ENCODE data around the gene MTARC2. TPM values are rescaled to one million over a fixed set of nuclear protein-coding genes. Genes with fewer than 3 reads are reported as not detected.

MTARC2 gene
- total RNA-seq, result 9.6 TPM

DNA sequence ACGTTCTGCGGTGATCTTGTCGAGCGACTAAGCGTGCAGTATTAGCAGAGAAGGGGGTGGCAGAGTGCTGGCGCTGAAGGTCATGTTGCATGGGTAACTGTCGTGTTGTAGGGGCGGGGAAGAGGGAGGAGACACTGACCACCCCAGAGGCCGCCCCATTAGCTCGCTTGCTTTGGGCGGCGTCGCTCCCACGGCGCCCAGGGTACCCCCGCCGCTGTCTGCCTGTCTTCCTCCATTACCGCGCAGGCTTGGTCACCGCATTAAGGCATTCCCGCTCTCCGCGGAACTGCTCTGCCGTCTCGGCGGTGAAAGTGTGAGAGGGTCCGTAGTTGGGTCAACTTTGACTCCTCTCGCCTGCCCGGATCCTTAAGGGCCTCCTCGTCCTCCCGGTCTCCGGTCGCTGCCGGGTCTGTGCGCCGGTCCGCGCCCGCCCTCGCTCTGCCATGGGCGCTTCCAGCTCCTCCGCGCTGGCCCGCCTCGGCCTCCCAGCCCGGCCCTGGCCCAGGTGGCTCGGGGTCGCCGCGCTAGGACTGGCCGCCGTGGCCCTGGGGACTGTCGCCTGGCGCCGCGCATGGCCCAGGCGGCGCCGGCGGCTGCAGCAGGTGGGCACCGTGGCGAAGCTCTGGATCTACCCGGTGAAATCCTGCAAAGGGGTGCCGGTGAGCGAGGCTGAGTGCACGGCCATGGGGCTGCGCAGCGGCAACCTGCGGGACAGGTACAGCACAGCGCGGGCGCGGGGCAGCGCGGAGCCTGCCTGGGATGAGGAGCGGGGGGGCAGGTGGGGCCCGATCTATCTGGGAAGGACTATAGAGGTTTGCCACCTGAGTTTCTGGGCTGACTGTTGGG, at the start of gene MTARC2:
TSS of gene MTARC2 (plus strand) at position 234 of the 846 bp plus-strand sequence. CDS start at position 444, 210 bp downstream.

DNA sequence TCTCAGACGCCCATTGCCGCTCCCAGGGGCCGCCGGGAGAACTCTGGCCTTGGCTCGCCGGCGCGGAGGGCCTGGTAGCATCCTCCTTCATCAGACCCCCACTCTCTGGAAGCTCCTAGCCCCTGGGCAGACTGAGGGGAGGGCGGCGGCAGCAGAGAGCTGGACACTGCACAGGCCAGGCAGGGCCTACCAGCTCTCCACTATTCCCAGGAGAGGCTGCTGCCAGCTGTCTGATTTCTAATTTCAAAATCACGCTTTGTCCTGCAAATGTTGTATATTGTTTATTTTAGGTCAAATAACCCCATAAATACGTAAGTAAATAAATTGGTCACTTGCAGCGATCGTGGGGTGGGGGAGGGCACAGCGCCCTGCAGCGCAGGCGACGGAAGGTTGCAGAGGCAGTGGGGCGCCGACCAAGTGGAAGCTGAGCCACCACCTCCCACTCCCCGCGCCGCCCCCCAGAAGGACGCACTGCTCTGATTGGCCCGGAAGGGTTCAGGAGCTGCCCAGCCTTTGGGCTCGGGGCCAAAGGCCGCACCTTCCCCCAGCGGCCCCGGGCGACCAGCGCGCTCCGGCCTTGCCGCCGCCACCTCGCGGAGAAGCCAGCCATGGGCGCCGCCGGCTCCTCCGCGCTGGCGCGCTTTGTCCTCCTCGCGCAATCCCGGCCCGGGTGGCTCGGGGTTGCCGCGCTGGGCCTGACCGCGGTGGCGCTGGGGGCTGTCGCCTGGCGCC, 38.4 kb downstream of the MTARC2 start, which contains the start of gene MTARC1:
TSS of gene MTARC1 (plus strand) at position 577 of the 732 bp plus-strand sequence. CDS start at position 609, 32 bp downstream.

Other genes with a start within 250 kb of the MTARC2 start
- gene MARK1, start 220.2 kb upstream of the MTARC2 start, total RNA-seq, result 25.6 TPM
- gene C1orf115, start 58.0 kb upstream of the MTARC2 start, total RNA-seq, result 14.3 TPM
- gene MTARC1, start 38.6 kb downstream of the MTARC2 start, total RNA-seq, result 13.1 TPM
- 6.2 TPM for gene HLX, start 131.1 kb downstream of the MTARC2 start, total RNA-seq